G401 (cell line): Measurements from ENCODE around the gene IRF2BP1. TPM values are rescaled to one million over a fixed set of nuclear protein-coding genes. Genes with fewer than 3 reads are reported as not detected.
"Not testable (repeated sequence)": the region's sequence is repeated elsewhere in the genome, so short reads cannot be mapped to it uniquely, and the experiment has no call there.

Source experiments
- DNase-seq: peaks from one replicate; pipeline ENCODE4 v3.0.0-alpha.2; 2015; ENCODE audit warnings: low spot score
- in situ Hi-C: cut with HindIII; loops from 2 replicates; pipeline ENCODE4 v1.10.0; 2016; ENCODE audit warnings: low sequenced_read_pairs, mixed read lengths
- total RNA-seq: library from RNA; depleted of rRNA; stranded (reverse); fragments of >200 nt; shearing (Covaris generic); gene quantifications from 2 replicates; pipeline ENCODE4 v1.2.3, GENCODE V29; 2014

The IRF2BP1 gene
- total RNA-seq, 1 experiment from 2014 or later = 43.4 TPM

- in situ Hi-C loops = no loop called here
Measured at GRCh38 chr19:45883586-45883880, 2.4 kb downstream of the IRF2BP1 start.

GRCh38 chr19:45882652-45883585 is 3.0 kb downstream of the IRF2BP1 start:
- DNase-seq = peak; percentile 51
- in situ Hi-C loops = no loop called here

More at GRCh38 chr19:45883586-45883880, 2.4 kb downstream of the IRF2BP1 start:
- no peak for DNase-seq

GRCh38 chr19:45881909-45882528 is 3.9 kb downstream of the IRF2BP1 start:
- DNase-seq = no peak
- in situ Hi-C loops = no loop called here

GRCh38 chr19:45881082-45881908 is 4.6 kb downstream of the IRF2BP1 start:
- in situ Hi-C loops = no loop called here
- no peak for DNase-seq

GRCh38 chr19:45879971-45880370 is 6.0 kb downstream of the IRF2BP1 start:
- no peak for DNase-seq
- in situ Hi-C loops = no loop called here

GRCh38 chr19:45879055-45879454 is 6.9 kb downstream of the IRF2BP1 start:
- no peak for DNase-seq
- in situ Hi-C loops = no loop called here

- in situ Hi-C loops = no loop called here
- no peak for DNase-seq
Measured at GRCh38 chr19:45878043-45878794, 7.7 kb downstream of the IRF2BP1 start.

GRCh38 chr19:45876411-45877197 is 9.3 kb downstream of the IRF2BP1 start:
- in situ Hi-C loops = no loop called here
- no peak for DNase-seq

GRCh38 chr19:45876161-45876410 is 9.9 kb downstream of the IRF2BP1 start:
- in situ Hi-C loops = no loop called here
- DNase-seq = no peak

GRCh38 chr19:45874620-45874966 is 11.3 kb downstream of the IRF2BP1 start:
- DNase-seq = no peak
- in situ Hi-C loops = no loop called here

- in situ Hi-C loops = no loop called here
- no peak for DNase-seq
Measured at GRCh38 chr19:45873219-45873772, 12.6 kb downstream of the IRF2BP1 start.

GRCh38 chr19:45872095-45872919 is 13.6 kb downstream of the IRF2BP1 start:
- DNase-seq = no peak

GRCh38 chr19:45870798-45871197 is 15.1 kb downstream of the IRF2BP1 start:
- in situ Hi-C loops = no loop called here
- no peak for DNase-seq

More at GRCh38 chr19:45872095-45872919, 13.6 kb downstream of the IRF2BP1 start:
- in situ Hi-C loops = no loop called here

- DNase-seq, in situ Hi-C loops: not testable (repeated sequence)
Measured at GRCh38 chr19:45867241-45867640, 18.7 kb downstream of the IRF2BP1 start.

GRCh38 chr19:45866400-45867176 is 19.4 kb downstream of the IRF2BP1 start:
- in situ Hi-C loops = no loop called here
- no peak for DNase-seq

GRCh38 chr19:45865269-45865948 is 20.5 kb downstream of the IRF2BP1 start:
- DNase-seq = no peak
- in situ Hi-C loops = no loop called here
